Stomach (tissue), 4 donors: ENCODE results near the gene NRXN2.

Experiments
- EP300 ChIP-seq: sonication (generic); formaldehyde crosslinking; IDR thresholded peaks from one replicate; pipeline ENCODE4 v1.6.1; 2017; ENCODE audit warnings: antibody characterized with exemption
- TF ChIP-seq, protein P1 (sequence below), 7 experiments: fragments of 450-650 bp in 4 of 7; fragments of 200-600 bp in 3 of 7; sonication (generic) in 3 of 7; IDR thresholded peaks; one replicate each; pipeline ENCODE4 v1.5.1; 2016 to 2019; ENCODE audit warnings: antibody characterized with exemption in 7 of 7, control low read depth in 2 of 7, mild to moderate bottlenecking in 1 of 7

DNA sequence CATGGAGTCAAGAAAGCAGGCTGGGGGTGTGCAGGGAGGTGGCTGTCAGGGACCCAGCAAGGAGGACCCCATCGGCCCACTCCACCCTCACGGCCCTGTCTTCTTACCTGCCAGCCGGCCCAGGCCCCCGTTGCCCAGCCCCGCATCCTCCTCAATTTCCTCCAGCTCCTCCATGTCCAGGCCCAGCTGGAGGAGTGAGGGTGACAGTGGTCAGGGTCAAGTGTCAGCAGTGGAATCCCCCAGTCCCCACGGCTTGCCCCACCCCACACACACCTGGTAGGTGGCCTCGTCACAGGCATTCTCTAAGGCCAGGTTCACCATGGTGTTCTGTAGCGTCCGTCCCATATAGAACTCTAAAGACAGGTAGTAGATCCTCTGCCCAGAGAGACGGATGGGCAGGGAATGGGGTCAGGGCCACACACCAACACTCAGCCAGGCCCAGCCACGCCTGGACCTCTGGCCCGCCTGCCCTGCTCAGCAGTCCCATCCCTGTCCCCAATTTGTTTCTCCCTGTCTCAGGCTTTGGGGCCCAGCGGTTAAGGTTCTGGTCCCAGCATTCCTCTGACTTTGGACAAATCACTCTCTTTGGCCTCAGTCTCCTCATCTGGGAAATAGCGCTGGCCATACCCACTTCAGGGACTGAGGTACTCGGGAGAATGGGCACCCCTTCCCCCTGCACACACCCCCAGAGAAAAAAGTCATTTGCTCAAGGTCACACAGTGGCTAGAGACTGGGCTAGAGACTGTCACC lies 35.5 kb upstream of the NRXN2 start:
- TF ChIP-seq, protein P1, sequence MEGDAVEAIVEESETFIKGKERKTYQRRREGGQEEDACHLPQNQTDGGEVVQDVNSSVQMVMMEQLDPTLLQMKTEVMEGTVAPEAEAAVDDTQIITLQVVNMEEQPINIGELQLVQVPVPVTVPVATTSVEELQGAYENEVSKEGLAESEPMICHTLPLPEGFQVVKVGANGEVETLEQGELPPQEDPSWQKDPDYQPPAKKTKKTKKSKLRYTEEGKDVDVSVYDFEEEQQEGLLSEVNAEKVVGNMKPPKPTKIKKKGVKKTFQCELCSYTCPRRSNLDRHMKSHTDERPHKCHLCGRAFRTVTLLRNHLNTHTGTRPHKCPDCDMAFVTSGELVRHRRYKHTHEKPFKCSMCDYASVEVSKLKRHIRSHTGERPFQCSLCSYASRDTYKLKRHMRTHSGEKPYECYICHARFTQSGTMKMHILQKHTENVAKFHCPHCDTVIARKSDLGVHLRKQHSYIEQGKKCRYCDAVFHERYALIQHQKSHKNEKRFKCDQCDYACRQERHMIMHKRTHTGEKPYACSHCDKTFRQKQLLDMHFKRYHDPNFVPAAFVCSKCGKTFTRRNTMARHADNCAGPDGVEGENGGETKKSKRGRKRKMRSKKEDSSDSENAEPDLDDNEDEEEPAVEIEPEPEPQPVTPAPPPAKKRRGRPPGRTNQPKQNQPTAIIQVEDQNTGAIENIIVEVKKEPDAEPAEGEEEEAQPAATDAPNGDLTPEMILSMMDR (IDR thresholded peaks at IDR 0.05) = no peak
- TF ChIP-seq EP300 = no peak
